Right kidney (tissue), 9 donors: ENCODE results near the gene KATNA1.
"Not testable (repeated sequence)": the region's sequence is repeated elsewhere in the genome, so short reads cannot be mapped to it uniquely, and the experiment has no call there.

Source experiments
- DNase-seq: peaks from one replicate; pipeline ENCODE4 v3.0.0-alpha.2; 2016
- long read RNA-seq, 8 donors: transcript quantifications; one replicate each; lab custom pipeline, GENCODE V29; 2026

Gene KATNA1
- long read RNA-seq, donor 1, partial matches to known transcripts = 11 of 16 reads
- long read RNA-seq, donor 1, other reads (novel, unspliced or antisense) = 0 of 16 reads
- long read RNA-seq, donor 2, partial matches to known transcripts = 0 of 2 reads
- long read RNA-seq, donor 2, other reads (novel, unspliced or antisense) = 0 of 2 reads
- long read RNA-seq, donor 3, partial matches to known transcripts = 0 of 4 reads
- long read RNA-seq, donor 3, other reads (novel, unspliced or antisense) = 0 of 4 reads
- long read RNA-seq, donor 4, transcript KATNA1-203 (11 exons, 1,984 nt) = major isoform, 5 of 7 reads
- long read RNA-seq, donor 4, partial matches to known transcripts = 0 of 7 reads
- long read RNA-seq, donor 4, other reads (novel, unspliced or antisense) = 0 of 7 reads
- long read RNA-seq, donor 5, transcript KATNA1-203 (11 exons, 1,984 nt) = major isoform, 5 of 16 reads
- long read RNA-seq, donor 5, partial matches to known transcripts = 7 of 16 reads
- long read RNA-seq, donor 5, other reads (novel, unspliced or antisense) = 0 of 16 reads
- long read RNA-seq, donor 6, transcript KATNA1-203 (11 exons, 1,984 nt) = major isoform, 6 of 13 reads
- long read RNA-seq, donor 6, partial matches to known transcripts = 7 of 13 reads
- long read RNA-seq, donor 6, other reads (novel, unspliced or antisense) = 0 of 13 reads
- long read RNA-seq, donor 7, transcript KATNA1-203 (11 exons, 1,984 nt) = major isoform, 8 of 36 reads
- long read RNA-seq, donor 7, partial matches to known transcripts = 24 of 36 reads
- long read RNA-seq, donor 7, other reads (novel, unspliced or antisense) = 0 of 36 reads
- long read RNA-seq, donor 8, partial matches to known transcripts = 0 of 4 reads
- long read RNA-seq, donor 8, other reads (novel, unspliced or antisense) = 0 of 4 reads

GRCh38 chr6:149648148-149649145 is at the start of gene KATNA1:
Gene KATNA1, minus strand, starts transcription at chr6:149648714. Its CDS starts 10,167 bp downstream, at chr6:149638547.
- DNase-seq = peak; percentile 93

- DNase-seq = no peak
Measured at GRCh38 chr6:149698175-149698574, 49.7 kb upstream of the KATNA1 start.

GRCh38 chr6:149696901-149697300 is 48.4 kb upstream of the KATNA1 start:
- no peak for DNase-seq

GRCh38 chr6:149694921-149695320 is 46.4 kb upstream of the KATNA1 start:
- DNase-seq = no peak

GRCh38 chr6:149691201-149691600 is 42.7 kb upstream of the KATNA1 start:
- no peak for DNase-seq

- no peak for DNase-seq
Measured at GRCh38 chr6:149686230-149686629, 37.7 kb upstream of the KATNA1 start.

- DNase-seq = no peak
Measured at GRCh38 chr6:149683256-149683859, 34.8 kb upstream of the KATNA1 start.

- not testable (repeated sequence) for DNase-seq
Measured at GRCh38 chr6:149681845-149682244, 33.3 kb upstream of the KATNA1 start.

GRCh38 chr6:149681209-149681608 is 32.7 kb upstream of the KATNA1 start:
- no peak for DNase-seq

- no peak for DNase-seq
Measured at GRCh38 chr6:149680503-149680902, 32.0 kb upstream of the KATNA1 start.

- not testable (repeated sequence) for DNase-seq
Measured at GRCh38 chr6:149672265-149672664, 23.8 kb upstream of the KATNA1 start.

GRCh38 chr6:149660028-149660427 is 11.5 kb upstream of the KATNA1 start:
- no peak for DNase-seq

- no peak for DNase-seq
Measured at GRCh38 chr6:149657441-149657840, 8.9 kb upstream of the KATNA1 start.

- no peak for DNase-seq
Measured at GRCh38 chr6:149651056-149651455, 2.5 kb upstream of the KATNA1 start.

- no peak for DNase-seq
Measured at GRCh38 chr6:149646599-149646998, 1.9 kb downstream of the KATNA1 start.

GRCh38 chr6:149642829-149643580 is 5.5 kb downstream of the KATNA1 start:
- no peak for DNase-seq

- DNase-seq = no peak
Measured at GRCh38 chr6:149636124-149636523, 12.4 kb downstream of the KATNA1 start.

GRCh38 chr6:149634315-149634714 is 14.2 kb downstream of the KATNA1 start:
- DNase-seq = no peak

GRCh38 chr6:149628875-149629510 is 19.5 kb downstream of the KATNA1 start:
- DNase-seq = no peak

- no peak for DNase-seq
Measured at GRCh38 chr6:149627672-149628071, 20.8 kb downstream of the KATNA1 start.
